K562 (cell line): ENCODE measurements around the gene CCL27. TPM values are rescaled to one million over a fixed set of nuclear protein-coding genes. Genes with fewer than 3 reads are reported as not detected.

Source experiments
- ATAC-seq: fragments of 200-7000 bp; cut with Tn5 transposase; 3 replicates; pipeline ENCODE4 v1.9.1; 2020; ENCODE audit warnings: moderate library complexity
- BruUV-seq: library from RNA; stranded (reverse); fragments of 400-500 nt; replicated peaks from 2 replicates; lab custom pipeline; 2021; lab: Mats Ljungman, UMichigan
- CTCF ChIA-PET: fragments of 300-600 bp; formaldehyde crosslinking; extraction: SDS; loops from one replicate; lab custom pipeline; 2021; ENCODE audit warnings: low intra/inter-chr PET ratio; lab: Yijun Ruan, JAX
- POLR2A ChIA-PET: fragments of 300-600, 350-650 bp; sonication (Branson Sonifier 250); formaldehyde crosslinking; extraction: SDS; loops from one replicate; lab custom pipeline; 2021; ENCODE audit warnings: antibody characterized with exemption, inconsistent platforms; lab: Yijun Ruan, JAX
- DNase-seq, 4 experiments: peaks; one replicate each; pipeline versions ENCODE4 v3.0.0 to v3.0.0-alpha.2; 2011 to 2018; ENCODE audit warnings: low spot score in 3 of 4, mixed read lengths in 3 of 4; ENCODE audit errors: extremely low read depth in 1 of 4
- FAIRE-seq: peaks from 2 replicates; lab custom pipeline; 2011; peaks lifted over from hg19 to GRCh38; lab: Jason Lieb, UNC
- H2AFZ ChIP-seq: 2 replicates; pipeline ENCODE4 v1.6.0; 2011; ENCODE audit warnings: low read depth, low read length, control low read depth, inconsistent platforms
- H3K27ac ChIP-seq: fragments of 200-600 bp; 3 replicates; pipeline ENCODE4 v1.8.0; 2011; ENCODE audit warnings: low read depth, mild to moderate bottlenecking, control low read depth, inconsistent platforms, low read length, moderate library complexity, mixed read lengths; ENCODE audit errors: extremely low read depth
- H3K27me3 ChIP-seq, 2 experiments: fragments of 300-600 bp in 1 of 2; 2 replicates in 1 of 2; 3 replicates in 1 of 2; pipeline versions ENCODE4 v1.6.0 to v1.8.0; 2011; ENCODE audit warnings: inconsistent platforms in 2 of 2, low read length in 2 of 2, mild to moderate bottlenecking in 1 of 2, mixed read lengths in 1 of 2, moderate library complexity in 1 of 2; ENCODE audit not compliant: control insufficient read depth in 2 of 2, insufficient read depth in 2 of 2
- H3K36me3 ChIP-seq: fragments of 300-600 bp; 3 replicates; pipeline ENCODE4 v1.8.0; 2011; ENCODE audit warnings: mild to moderate bottlenecking, low read length, inconsistent platforms; ENCODE audit not compliant: control insufficient read depth, insufficient read depth
- H3K4me1 ChIP-seq, 2 experiments: fragments of 200-600 bp in 1 of 2; replicated peaks in 1 of 2; 2 replicates in 1 of 2; 3 replicates in 1 of 2; pipeline versions ENCODE4 v1.5.1 to v1.8.0; 2011; ENCODE audit warnings: inconsistent platforms in 2 of 2, low read length in 2 of 2, mild to moderate bottlenecking in 1 of 2, mixed read lengths in 1 of 2, moderate library complexity in 1 of 2; ENCODE audit not compliant: control insufficient read depth in 2 of 2, insufficient read depth in 2 of 2
- H3K4me2 ChIP-seq: 2 replicates; pipeline ENCODE4 v1.6.1; 2011; ENCODE audit warnings: low read length, control low read depth, inconsistent platforms, mixed read lengths; ENCODE audit not compliant: insufficient read depth
- H3K4me3 ChIP-seq: fragments of 200-600 bp; sonication (generic), shearing (Covaris generic); 2 replicates; pipeline ENCODE4 v1.5.1; 2016; ENCODE audit warnings: control low read depth, inconsistent platforms
- H3K79me2 ChIP-seq: fragments of 200-600 bp; 3 replicates; pipeline ENCODE4 v1.8.0; 2011; ENCODE audit warnings: low read length, inconsistent platforms; ENCODE audit not compliant: control insufficient read depth, insufficient read depth
- H3K9ac ChIP-seq, 2 experiments: 2 replicates each; pipeline versions ENCODE4 v1.6.0 to v1.6.1; 2011; ENCODE audit warnings: low read depth in 2 of 2, low read length in 2 of 2, control low read depth in 1 of 2, inconsistent platforms in 1 of 2, mild to moderate bottlenecking in 1 of 2, mixed read lengths in 1 of 2; ENCODE audit not compliant: insufficient read depth in 1 of 2
- H3K9me1 ChIP-seq: one replicate; pipeline ENCODE4 v1.6.0; 2011; ENCODE audit warnings: inconsistent platforms, mild to moderate bottlenecking, low read length, moderate library complexity; ENCODE audit not compliant: control insufficient read depth, insufficient read depth
- H3K9me3 ChIP-seq: replicated peaks from 2 replicates; pipeline ENCODE4 v1.5.1; 2011; ENCODE audit warnings: low read depth, low read length, inconsistent platforms; ENCODE audit not compliant: control insufficient read depth, insufficient read depth
- H4K20me1 ChIP-seq: replicated peaks from 2 replicates; pipeline ENCODE4 v1.6.1; 2011; ENCODE audit warnings: low read length, inconsistent platforms, mixed read lengths; ENCODE audit not compliant: control insufficient read depth, insufficient read depth
- ARNT ChIP-seq, 2 experiments: fragments of 450-650 bp; IDR thresholded peaks; 2 replicates each; pipeline ENCODE4 v1.6.1; 2016; ENCODE audit warnings: mild to moderate bottlenecking in 1 of 2
- CCAR2 ChIP-seq: fragments of 200-400 bp; formaldehyde crosslinking; IDR thresholded peaks from 2 replicates; pipeline ENCODE4 v1.6.1; 2017; ENCODE audit warnings: mild to moderate bottlenecking, low read depth, low read length
- FOS ChIP-seq: IDR thresholded peaks from 3 replicates; pipeline ENCODE4 v1.6.1; 2011; ENCODE audit not compliant: insufficient read length; ENCODE audit errors: extremely low read depth
- KAT8 ChIP-seq: fragments of 450-650 bp; IDR thresholded peaks from 2 replicates; pipeline ENCODE4 v1.6.1; 2016; ENCODE audit warnings: low read depth, mild to moderate bottlenecking
- MAFF ChIP-seq: IDR thresholded peaks from 2 replicates; pipeline ENCODE4 v1.6.1; 2012; ENCODE audit warnings: low read length, improper control_type of control experiment
- RBM39 ChIP-seq: fragments of 200-400 bp; formaldehyde crosslinking; optimal IDR thresholded peaks from 2 replicates; pipeline ENCODE3; 2018; ENCODE audit warnings: low read depth, low read length
- SMARCA5 ChIP-seq: fragments of 450-650 bp; IDR thresholded peaks from 2 replicates; pipeline ENCODE4 v1.6.1; 2016
- TAL1 ChIP-seq: fragments of 450-650 bp; IDR thresholded peaks from 2 replicates; pipeline ENCODE4 v1.6.1; 2016; ENCODE audit warnings: mild to moderate bottlenecking
- ZNF280B ChIP-seq: fragments of 250-450 bp; sonication (Bioruptor Pico); IDR thresholded peaks from 2 replicates; pipeline ENCODE4 v1.5.1; 2021; ENCODE audit warnings: mild to moderate bottlenecking
- ZNF830 ChIP-seq: fragments of 250-450 bp; sonication (Bioruptor Pico); IDR thresholded peaks from 2 replicates; pipeline ENCODE4 v1.5.0; 2021; ENCODE audit warnings: mild to moderate bottlenecking
- WGBS: fragments of 100-300 bp; shearing (Covaris generic); methylation state at CpG from one replicate; pipeline ENCODE4 v1.1.6; 2016; ENCODE audit warnings: low coverage, mixed read lengths; ENCODE audit not compliant: insufficient coverage; ENCODE audit errors: missing lambda C conversion rate; 5-methylcytosine and 5-hydroxymethylcytosine counted together
- in situ Hi-C: fragments of 300-500 bp; cut with MboI; formaldehyde crosslinking; loops from 4 replicates; pipeline ENCODE4 v1.15.0; 2018; ENCODE audit warnings: inconsistent platforms, mixed read lengths
- intact Hi-C: fragments of 100-400 bp; cut with micrococcal nuclease; formaldehyde crosslinking; loops from 2 replicates; pipeline ENCODE4 v1.14.2; 2022
- polyA plus RNA-seq, 8 experiments: library from polyadenylated mRNA; depleted of rRNA in 4 of 8; stranded (reverse) in 5 of 8; unstranded in 3 of 8; fragments of >200 nt; fragmentation: Nextera tagmentation in 2 of 8; fragmentation: Illumina TruSeq in 1 of 8; extraction: Ambion mirVana in 2 of 8; extraction: Trizol in 1 of 8; gene quantifications; 2 replicates each; pipeline versions ENCODE4 v1.2.1 to v1.2.3, GENCODE V29; 2011 to 2014; ENCODE audit warnings: inconsistent platforms in 1 of 8, missing spikeins in 1 of 8
- total RNA-seq, 7 experiments: library from RNA; depleted of rRNA in 6 of 7; stranded (reverse); fragments of >200 nt in 6 of 7; fragmentation: Illumina TruSeq in 2 of 7; extraction: Trizol in 2 of 7; gene quantifications; 2 replicates each; pipeline versions ENCODE4 v1.2.1 to v1.2.3, GENCODE V29; 2011 to 2021; ENCODE audit warnings: low replicate concordance in 1 of 7

CCL27 gene
- total and polyA plus RNA-seq, 9 of the 15 experiments (the other 6 are each of a cell fraction or from before 2014, with no cell fraction given), result 0.10 to 0.53 (median 0.27) TPM; not detected in 5

GRCh38 chr9:34710023-34710422 is 47.6 kb upstream of the CCL27 start, which contains the start of gene CCL21:
TSS of gene CCL21 (minus strand) at chr9:34710136. CDS start at chr9:34710066, 70 bp downstream.
- no peak within 1 kb of the TSS for H3K9ac ChIP-seq
- H3K79me2 ChIP-seq, result no peaks in the 10 kb centered on the region

More at GRCh38 chr9:34710023-34710422, 47.6 kb upstream of the CCL27 start, which contains the start of gene CCL21:
- Histone ChIP-seq H3K27ac (no peak within 1 kb of the TSS), H3K9me1 (no peaks in the 10 kb centered on the region), H3K4me3 (no peak within 1 kb of the TSS), H3K27me3 (peaks cover 3 to 6% of the 10 kb centered on the region in 2 experiments; a peak in 3 of 5 replicates), H4K20me1 (no peaks in the 10 kb centered on the region), H3K4me2 (no peak within 1 kb of the TSS), H3K36me3 (no peaks in the 10 kb centered on the region), H3K9me3 (no peaks in the 10 kb centered on the region), H2AFZ (no peak within 1 kb of the TSS), H3K4me1 (no peaks in the 10 kb centered on the region; a peak in 1 of 5 replicates)
- BruUV-seq, result no TSS peak
- POLR2A ChIA-PET, result interaction anchor here (1.1 to 1.2 kb wide), 2 partner anchors 8 to 27 kb away, joined by 3 read pairs; no protein-coding TSS in a partner anchor
- in situ Hi-C loops, result no loop called here
- FAIRE-seq (no peak), DNase-seq (no peak), ATAC-seq (no peak)
- WGBS, result 0% methylated on average over 1 of the region's 2 CpGs
- TF ChIP-seq SMARCA5, result no peak
- TF ChIP-seq KAT8, result no peak
- TF ChIP-seq ZNF830 (CRISPR knock-in tag), result no peak
- TF ChIP-seq ARNT (IDR thresholded peaks at IDR 0.05), result no peak
- no peak for TF ChIP-seq CCAR2
- TF ChIP-seq ZNF280B (CRISPR knock-in tag), result no peak
- TF ChIP-seq MAFF, result no peak
- no peak for TF ChIP-seq RBM39
- no peak for TF ChIP-seq FOS
- no peak for TF ChIP-seq TAL1
- intact Hi-C loops, result no loop called here
- CTCF ChIA-PET, result no interaction called here
